ENCODE measurements around the gene APOM. TPM values are rescaled to one million over a fixed set of nuclear protein-coding genes. Genes with fewer than 3 reads are reported as not detected.

Gene APOM
- total RNA-seq, 8 experiments from 2014 or later: 2.3 to 6.8 (median 5.3) TPM

GRCh38 chr6:31680226-31681134 lies 24.8 kb downstream of the APOM start, which contains the start of gene LY6G5C:
Gene LY6G5C (minus strand): TSS chr6:31681067. CDS start chr6:31680373, 694 bp downstream.
- in situ Hi-C loops (cut with MboI; ENCODE audit: low pct_unique_long_range_greater_than_20kb in 2 of 9, low sequenced_read_pairs in 9 of 9, unreplicated experiment in 9 of 9): loop anchor here in 1 of 9 experiments (25.0 kb wide), 1 partner anchor 282 kb away; the partner anchor contains the start of genes DXO, NELFE and SKIC2

GRCh38 chr6:31681135-31681671 lies 25.5 kb downstream of the APOM start:
- peak; percentile 9 to 67 (median 18) for ATAC-seq (replicated peaks in 6 of 8)
- peaks cover 17 to 22% of the 10 kb centered on the region in 2 donors for H3K4me1 ChIP-seq (replicated peaks in 1 of 2)
- peak overlapping the region in 4 of 5 donors; percentile 1 to 14 (median 8) for H3K4me3 ChIP-seq
- WGBS, 10 experiments: 0 to 50% (median 17%) methylated on average over 2 to 5 of the region's 40 CpGs; no CpG with 5 or more reads in 5 of the 10 experiments
- no peak overlapping the region for H3K27ac ChIP-seq
- in situ Hi-C loops (cut with MboI; ENCODE audit: low pct_unique_long_range_greater_than_20kb in 2 of 9, low sequenced_read_pairs in 9 of 9, unreplicated experiment in 9 of 9): loop anchor here in 1 of 9 experiments (25.0 kb wide), 1 partner anchor 281 kb away; the partner anchor contains the start of genes DXO, NELFE and SKIC2

More at GRCh38 chr6:31680226-31681134, 24.8 kb downstream of the APOM start, which contains the start of gene LY6G5C:
- WGBS, 10 experiments: 0 to 40% (median 0%) methylated on average over 4 to 11 of the region's 17 CpGs; no CpG with 5 or more reads in 1 of the 10 experiments
- Histone ChIP-seq H3K4me1 (replicated peaks in 1 of 2) (peaks cover 17 to 22% of the 10 kb centered on the region in 2 donors), H3K27ac (no peak within 1 kb of the TSS), H3K4me3 (peak within 1 kb of the TSS in 4 of 5 donors; percentile 1 to 14 (median 8))
- peak; percentile 59 to 87 (median 69) for ATAC-seq (replicated peaks in 6 of 8)

- in situ Hi-C loops (cut with MboI; ENCODE audit: low pct_unique_long_range_greater_than_20kb in 2 of 9, low sequenced_read_pairs in 9 of 9, unreplicated experiment in 9 of 9): loop anchor here in 1 of 9 experiments (25.0 kb wide), 1 partner anchor 279 kb away; the partner anchor contains the start of genes DXO, NELFE and SKIC2
- peak in 5 of 8 experiments; percentile 3 to 34 (median 27) for ATAC-seq (replicated peaks in 6 of 8)
- Histone ChIP-seq H3K27ac (peak overlapping the region; percentile 66 to 75), H3K4me3 (peak overlapping the region; percentile 15 to 28 (median 23)), H3K4me1 (replicated peaks in 1 of 2) (peaks cover 17 to 22% of the 10 kb centered on the region in 2 donors)
- WGBS, 10 experiments: 37 to 90% (median 57%) methylated on average over 1 to 11 of the region's 13 CpGs; no CpG with 5 or more reads in 3 of the 10 experiments
These were observed 27.9 kb downstream of the APOM start for GRCh38 chr6:31683591-31683990.

GRCh38 chr6:31686483-31686882 lies 30.8 kb downstream of the APOM start:
- in situ Hi-C loops (cut with MboI; ENCODE audit: low pct_unique_long_range_greater_than_20kb in 2 of 9, low sequenced_read_pairs in 9 of 9, unreplicated experiment in 9 of 9): loop anchor here in 1 of 9 experiments (25.0 kb wide), 1 partner anchor 276 kb away; the partner anchor contains the start of genes DXO, NELFE and SKIC2
- ATAC-seq (replicated peaks in 6 of 8): no peak
- WGBS, 10 experiments: 0 to 100% (median 71%) methylated on average over 1 to 3 of the region's 5 CpGs; no CpG with 5 or more reads in 7 of the 10 experiments
- H3K4me3 ChIP-seq: no peak overlapping the region
- H3K27ac ChIP-seq: no peak overlapping the region
- H3K4me1 ChIP-seq (replicated peaks in 1 of 2): peaks cover 15 to 17% of the 10 kb centered on the region in 2 donors

- in situ Hi-C loops (cut with MboI; ENCODE audit: low pct_unique_long_range_greater_than_20kb in 2 of 9, low sequenced_read_pairs in 9 of 9, unreplicated experiment in 9 of 9): loop anchor here in 1 of 9 experiments (25.0 kb wide), 1 partner anchor 275 kb away; the partner anchor contains the start of genes DXO, NELFE and SKIC2
- 67 to 100% methylated on average over 1 to 3 of the region's 8 CpGs; no CpG with 5 or more reads in 8 of the 10 experiments for WGBS, 10 experiments
- ATAC-seq (replicated peaks in 6 of 8): no peak
- no peak overlapping the region for H3K27ac ChIP-seq
- H3K4me3 ChIP-seq: no peak overlapping the region
- peaks cover 14 to 17% of the 10 kb centered on the region in 2 donors for H3K4me1 ChIP-seq (replicated peaks in 1 of 2)
These were observed 31.6 kb downstream of the APOM start for GRCh38 chr6:31687321-31687720.

- no peak overlapping the region for H3K27ac ChIP-seq
- ATAC-seq (replicated peaks in 6 of 8): no peak
- H3K4me3 ChIP-seq: no peak overlapping the region
- in situ Hi-C loops (cut with MboI; ENCODE audit: low pct_unique_long_range_greater_than_20kb in 2 of 9, low sequenced_read_pairs in 9 of 9, unreplicated experiment in 9 of 9): loop anchor here in 1 of 9 experiments (25.0 kb wide), 1 partner anchor 274 kb away; the partner anchor contains the start of genes DXO, NELFE and SKIC2
- WGBS, 10 experiments: 65 to 100% (median 90%) methylated on average over 1 to 6 of the region's 14 CpGs; no CpG with 5 or more reads in 3 of the 10 experiments
- peaks cover 11% of the 10 kb centered on the region in 2 donors for H3K4me1 ChIP-seq (replicated peaks in 1 of 2)
These were observed 32.4 kb downstream of the APOM start for GRCh38 chr6:31687860-31688693.

- peak in 1 of 8 experiments; percentile 59 for ATAC-seq (replicated peaks in 6 of 8)
- Histone ChIP-seq H3K4me1 (replicated peaks in 1 of 2) (no peaks in the 10 kb centered on the region), H3K4me3 (no peak overlapping the region), H3K27ac (no peak overlapping the region)
- WGBS, 10 experiments: 40 to 100% (median 94%) methylated on average over 1 to 3 of the region's 11 CpGs; no CpG with 5 or more reads in 4 of the 10 experiments
- in situ Hi-C loops (cut with MboI; ENCODE audit: low pct_unique_long_range_greater_than_20kb in 2 of 9, low sequenced_read_pairs in 9 of 9, unreplicated experiment in 9 of 9): loop anchor here in 1 of 9 experiments (25.0 kb wide), 1 partner anchor 273 kb away; the partner anchor contains the start of genes DXO, NELFE and SKIC2
These were observed 33.8 kb downstream of the APOM start for GRCh38 chr6:31689249-31690110.

GRCh38 chr6:31690231-31691077 lies 34.8 kb downstream of the APOM start:
- ATAC-seq (replicated peaks in 6 of 8): peak in 1 of 8 experiments; percentile 24
- no peak overlapping the region for H3K27ac ChIP-seq
- 20 to 95% (median 81%) methylated on average over 1 to 7 of the region's 10 CpGs; no CpG with 5 or more reads in 3 of the 10 experiments for WGBS, 10 experiments
- no peaks in the 10 kb centered on the region for H3K4me1 ChIP-seq (replicated peaks in 1 of 2)
- in situ Hi-C loops (cut with MboI; ENCODE audit: low pct_unique_long_range_greater_than_20kb in 2 of 9, low sequenced_read_pairs in 9 of 9, unreplicated experiment in 9 of 9): loop anchor here in 1 of 9 experiments (25.0 kb wide), 1 partner anchor 272 kb away; the partner anchor contains the start of genes DXO, NELFE and SKIC2
- no peak overlapping the region for H3K4me3 ChIP-seq

- in situ Hi-C loops (cut with MboI; ENCODE audit: low pct_unique_long_range_greater_than_20kb in 2 of 9, low sequenced_read_pairs in 9 of 9, unreplicated experiment in 9 of 9): loop anchor here in 1 of 9 experiments (25.0 kb wide), 1 partner anchor 271 kb away; the partner anchor contains the start of genes DXO, NELFE and SKIC2
- WGBS, 10 experiments: 67 to 100% (median 100%) methylated on average over 1 to 5 of the region's 6 CpGs; no CpG with 5 or more reads in 3 of the 10 experiments
- Histone ChIP-seq H3K4me1 (replicated peaks in 1 of 2) (no peaks in the 10 kb centered on the region), H3K4me3 (no peak overlapping the region), H3K27ac (no peak overlapping the region)
- no peak for ATAC-seq (replicated peaks in 6 of 8)
These were observed 35.4 kb downstream of the APOM start for GRCh38 chr6:31691078-31691463.

GRCh38 chr6:31691564-31692108 lies 35.9 kb downstream of the APOM start:
- Histone ChIP-seq H3K4me3 (no peak overlapping the region), H3K27ac (no peak overlapping the region), H3K4me1 (replicated peaks in 1 of 2) (no peaks in the 10 kb centered on the region)
- ATAC-seq (replicated peaks in 6 of 8): no peak
- 100% methylated on average over 1 to 3 of the region's 12 CpGs; no CpG with 5 or more reads in 8 of the 10 experiments for WGBS, 10 experiments
- in situ Hi-C loops (cut with MboI; ENCODE audit: low pct_unique_long_range_greater_than_20kb in 2 of 9, low sequenced_read_pairs in 9 of 9, unreplicated experiment in 9 of 9): loop anchor here in 1 of 9 experiments (25.0 kb wide), 1 partner anchor 271 kb away; the partner anchor contains the start of genes DXO, NELFE and SKIC2

Measured in motor neuron (in vitro differentiated cells).